ENCODE results near the gene ANGPTL8.

GRCh38 chr19:11205939-11206570 lies 33.4 kb upstream of the ANGPTL8 start:
- TF ChIP-seq TAF1 (conservative IDR thresholded peaks at IDR 0.05) (no peak), HNF4A (conservative IDR thresholded peaks at IDR 0.05) (no peak), RAD21 (IDR thresholded peaks at IDR 0.05) (no peak), RXRA (IDR thresholded peaks at IDR 0.05) (no peak), REST (IDR thresholded peaks at IDR 0.05) (no peak), FOXA1 (IDR thresholded peaks at IDR 0.05) (no peak), NR2F2 (IDR thresholded peaks at IDR 0.05) (no peak)
- TF ChIP-seq, protein P1, sequence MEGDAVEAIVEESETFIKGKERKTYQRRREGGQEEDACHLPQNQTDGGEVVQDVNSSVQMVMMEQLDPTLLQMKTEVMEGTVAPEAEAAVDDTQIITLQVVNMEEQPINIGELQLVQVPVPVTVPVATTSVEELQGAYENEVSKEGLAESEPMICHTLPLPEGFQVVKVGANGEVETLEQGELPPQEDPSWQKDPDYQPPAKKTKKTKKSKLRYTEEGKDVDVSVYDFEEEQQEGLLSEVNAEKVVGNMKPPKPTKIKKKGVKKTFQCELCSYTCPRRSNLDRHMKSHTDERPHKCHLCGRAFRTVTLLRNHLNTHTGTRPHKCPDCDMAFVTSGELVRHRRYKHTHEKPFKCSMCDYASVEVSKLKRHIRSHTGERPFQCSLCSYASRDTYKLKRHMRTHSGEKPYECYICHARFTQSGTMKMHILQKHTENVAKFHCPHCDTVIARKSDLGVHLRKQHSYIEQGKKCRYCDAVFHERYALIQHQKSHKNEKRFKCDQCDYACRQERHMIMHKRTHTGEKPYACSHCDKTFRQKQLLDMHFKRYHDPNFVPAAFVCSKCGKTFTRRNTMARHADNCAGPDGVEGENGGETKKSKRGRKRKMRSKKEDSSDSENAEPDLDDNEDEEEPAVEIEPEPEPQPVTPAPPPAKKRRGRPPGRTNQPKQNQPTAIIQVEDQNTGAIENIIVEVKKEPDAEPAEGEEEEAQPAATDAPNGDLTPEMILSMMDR (IDR thresholded peaks at IDR 0.05; ENCODE audit: low read depth, low read length, missing input control): no peak
- TF ChIP-seq, protein P2, sequence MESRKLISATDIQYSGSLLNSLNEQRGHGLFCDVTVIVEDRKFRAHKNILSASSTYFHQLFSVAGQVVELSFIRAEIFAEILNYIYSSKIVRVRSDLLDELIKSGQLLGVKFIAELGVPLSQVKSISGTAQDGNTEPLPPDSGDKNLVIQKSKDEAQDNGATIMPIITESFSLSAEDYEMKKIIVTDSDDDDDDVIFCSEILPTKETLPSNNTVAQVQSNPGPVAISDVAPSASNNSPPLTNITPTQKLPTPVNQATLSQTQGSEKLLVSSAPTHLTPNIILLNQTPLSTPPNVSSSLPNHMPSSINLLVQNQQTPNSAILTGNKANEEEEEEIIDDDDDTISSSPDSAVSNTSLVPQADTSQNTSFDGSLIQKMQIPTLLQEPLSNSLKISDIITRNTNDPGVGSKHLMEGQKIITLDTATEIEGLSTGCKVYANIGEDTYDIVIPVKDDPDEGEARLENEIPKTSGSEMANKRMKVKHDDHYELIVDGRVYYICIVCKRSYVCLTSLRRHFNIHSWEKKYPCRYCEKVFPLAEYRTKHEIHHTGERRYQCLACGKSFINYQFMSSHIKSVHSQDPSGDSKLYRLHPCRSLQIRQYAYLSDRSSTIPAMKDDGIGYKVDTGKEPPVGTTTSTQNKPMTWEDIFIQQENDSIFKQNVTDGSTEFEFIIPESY (IDR thresholded peaks at IDR 0.05): no peak
